ENCODE results near the gene RNF167.

RNF167 gene

DNA sequence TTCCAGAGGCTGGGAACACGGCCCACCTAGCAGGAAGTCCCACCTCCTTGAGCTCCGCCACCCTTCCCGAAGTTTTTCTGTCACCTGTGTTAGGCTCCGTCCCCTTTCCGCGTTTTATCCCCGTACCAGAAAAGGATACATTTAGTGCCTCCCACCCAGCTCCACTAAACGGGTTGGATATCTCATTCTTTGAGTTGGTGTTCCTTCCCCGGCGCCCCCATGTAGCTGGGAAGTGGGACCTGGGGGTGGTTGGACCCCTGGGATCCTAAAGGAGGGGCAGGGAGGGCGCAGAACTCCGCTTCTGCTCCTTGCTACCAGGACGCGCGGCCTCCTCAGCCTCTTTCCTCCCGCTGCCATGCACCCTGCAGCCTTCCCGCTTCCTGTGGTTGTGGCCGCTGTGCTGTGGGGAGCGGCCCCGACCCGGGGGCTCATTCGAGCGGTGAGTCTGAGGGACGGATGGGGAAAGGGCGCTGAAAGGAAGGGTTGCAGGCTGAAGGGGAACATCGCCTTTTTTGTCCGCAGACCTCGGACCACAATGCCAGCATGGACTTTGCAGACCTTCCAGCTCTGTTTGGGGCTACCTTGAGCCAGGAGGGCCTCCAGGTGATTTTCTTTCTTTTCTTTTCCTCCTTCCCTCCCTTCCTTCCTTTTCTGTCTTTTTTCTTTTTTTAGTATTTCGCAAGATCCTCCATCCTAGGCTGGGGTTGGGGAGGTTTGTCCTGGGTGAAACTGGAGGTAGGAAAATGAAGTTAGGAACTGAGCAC is 669 bp downstream of the RNF167 start:
- DNase-seq = no peak

DNA sequence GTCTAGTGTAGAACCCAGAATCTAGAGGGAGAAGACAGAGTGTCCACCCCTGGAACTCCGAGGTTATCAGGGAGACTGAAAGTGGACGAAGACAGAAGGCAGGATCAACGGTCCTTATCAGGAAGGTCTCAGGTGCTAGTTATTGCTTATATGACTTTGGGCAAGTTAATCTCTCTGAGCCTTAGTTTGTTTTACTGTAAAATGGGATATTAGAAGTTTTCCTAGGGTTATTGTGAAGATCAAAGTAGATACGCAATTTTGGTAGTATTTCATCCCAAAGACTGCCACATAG is 1.2 kb downstream of the RNF167 start:
- DNase-seq = no peak

- DNase-seq = no peak
Observed at GRCh38 chr17:4942760-4943508, 2.9 kb downstream of the RNF167 start.

DNA sequence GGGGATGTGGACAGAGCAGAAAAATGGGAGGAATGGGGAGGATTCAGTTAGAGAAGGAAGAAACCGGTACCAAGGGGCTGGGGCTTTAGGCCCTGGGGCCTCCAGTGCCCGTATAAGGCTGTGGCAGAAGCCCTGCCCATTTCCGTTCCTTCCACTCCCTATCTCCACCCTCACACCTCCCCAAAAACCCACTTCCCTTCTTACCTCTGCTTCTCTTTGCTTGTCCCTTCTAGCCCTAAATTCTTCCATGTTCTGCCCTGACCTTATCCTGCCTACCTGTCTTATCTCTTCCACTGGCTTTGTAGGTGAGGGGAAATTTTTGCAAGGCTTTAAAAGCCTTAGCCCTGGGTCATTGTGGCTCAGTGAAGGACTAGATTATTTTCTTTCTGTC is 4.1 kb downstream of the RNF167 start:
- no peak for DNase-seq

DNA sequence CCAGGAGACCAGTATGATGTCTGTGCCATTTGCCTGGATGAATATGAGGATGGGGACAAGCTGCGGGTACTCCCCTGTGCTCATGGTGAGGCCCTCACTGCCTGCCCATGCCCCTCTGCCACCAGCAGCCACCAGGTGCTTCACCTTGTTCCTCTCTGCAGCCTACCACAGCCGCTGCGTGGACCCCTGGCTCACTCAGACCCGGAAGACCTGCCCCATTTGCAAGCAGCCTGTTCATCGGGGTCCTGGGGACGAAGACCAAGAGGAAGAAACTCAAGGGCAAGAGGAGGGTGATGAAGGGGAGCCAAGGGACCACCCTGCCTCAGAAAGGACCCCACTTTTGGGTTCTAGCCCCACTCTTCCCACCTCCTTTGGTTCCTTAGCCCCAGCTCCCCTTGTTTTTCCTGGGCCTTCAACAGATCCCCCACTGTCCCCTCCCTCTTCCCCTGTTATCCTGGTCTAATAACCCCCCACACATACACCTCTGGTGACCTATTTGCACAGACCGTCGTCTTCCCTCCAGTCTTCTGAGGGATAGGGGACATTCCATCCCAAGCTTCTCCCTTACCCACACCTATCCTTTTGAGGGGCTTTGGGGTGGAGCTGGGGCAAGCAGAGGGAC is 4.6 kb downstream of the RNF167 start:
- DNase-seq = no peak

DNA sequence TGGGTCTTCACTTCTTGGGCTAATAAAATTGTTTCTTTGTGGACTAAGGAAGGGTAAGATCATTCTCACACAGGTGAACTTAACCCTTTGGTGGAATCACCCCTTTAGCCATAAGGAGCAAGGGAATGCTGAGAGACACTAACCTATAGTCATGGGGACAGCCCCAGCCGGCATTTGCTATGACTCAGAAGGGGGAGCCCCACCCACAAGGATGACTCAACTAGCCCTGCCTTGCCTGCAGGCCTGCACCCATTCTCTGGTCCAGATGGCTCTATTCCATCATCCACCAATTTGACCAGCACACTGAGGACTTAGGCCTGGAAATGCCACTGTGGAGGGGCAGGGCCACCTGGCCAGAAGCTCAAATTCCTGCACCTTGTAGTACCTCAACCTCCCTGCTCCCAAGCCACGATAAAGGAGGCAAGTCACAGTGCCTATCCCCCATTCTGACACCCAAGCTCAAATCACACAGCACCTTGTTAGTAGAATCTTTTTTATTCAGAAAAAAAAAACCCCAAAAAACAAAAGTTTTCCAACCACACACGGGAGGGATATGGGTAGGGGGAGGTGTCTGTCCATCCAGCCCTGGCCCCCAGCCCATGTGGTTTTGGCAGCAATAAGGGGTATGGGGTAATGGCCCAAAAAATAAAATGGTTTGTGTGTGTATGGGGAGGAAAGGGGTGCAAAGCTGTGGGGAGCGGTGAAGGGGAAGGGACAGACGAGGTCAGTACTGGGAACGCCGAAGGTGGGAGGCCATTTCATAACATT is 5.3 kb downstream of the RNF167 start:
- no peak for DNase-seq

GRCh38 chr17:4945944-4946280 is 5.8 kb downstream of the RNF167 start:
- no peak for DNase-seq

GRCh38 chr17:4946312-4946976 is 6.4 kb downstream of the RNF167 start:
- no peak for DNase-seq

GRCh38 chr17:4947010-4947410 is 6.9 kb downstream of the RNF167 start:
- no peak for DNase-seq

- DNase-seq = no peak
Observed at GRCh38 chr17:4947411-4948165, 7.5 kb downstream of the RNF167 start.

DNA sequence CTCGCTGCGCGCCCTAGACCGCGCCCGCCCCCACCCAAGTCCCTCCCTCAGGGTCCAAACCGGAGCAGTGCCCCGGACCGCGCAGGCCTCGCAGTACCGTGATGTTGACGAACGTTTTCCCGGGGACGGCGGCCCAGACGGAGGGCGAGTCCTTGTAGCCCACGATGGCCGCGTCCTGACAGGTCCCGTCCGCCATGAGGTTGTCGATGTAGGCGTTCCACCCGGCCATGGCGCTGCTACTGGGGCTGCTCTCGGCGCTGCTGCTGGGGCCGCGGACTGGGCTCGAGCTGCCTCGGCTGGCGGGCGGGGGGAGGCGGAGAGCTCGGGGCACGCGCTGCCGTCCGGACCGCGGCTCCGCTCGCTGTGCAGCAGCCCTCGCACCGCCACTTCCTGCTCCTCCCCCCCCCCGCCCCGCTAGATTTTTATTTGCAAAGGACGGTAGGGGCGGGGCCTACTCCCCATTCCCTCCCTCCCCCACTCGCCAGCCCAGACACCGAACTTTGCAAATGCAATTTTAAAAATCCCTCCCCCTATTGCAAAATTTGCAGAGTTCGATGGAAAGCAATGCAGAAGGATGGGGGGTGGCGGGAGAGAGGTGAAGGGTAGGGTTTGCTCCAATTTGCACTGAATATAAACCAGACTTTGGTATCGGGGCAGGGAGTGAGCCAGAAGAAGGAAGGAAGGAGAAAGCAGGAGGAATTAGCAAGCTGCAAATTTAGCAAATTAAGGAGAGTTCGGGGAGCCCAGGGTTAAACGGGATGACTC is 8.3 kb downstream of the RNF167 start, which contains the start of gene PFN1:
TSS of gene PFN1 (minus strand) at position 365 of the 765 bp plus-strand sequence. CDS start at position 229, 136 bp downstream.
- DNase-seq = peak; percentile 75 to 83

- DNase-seq = peak; percentile 77 to 84
Observed at GRCh38 chr17:4948931-4949320, 8.9 kb downstream of the RNF167 start.

DNA sequence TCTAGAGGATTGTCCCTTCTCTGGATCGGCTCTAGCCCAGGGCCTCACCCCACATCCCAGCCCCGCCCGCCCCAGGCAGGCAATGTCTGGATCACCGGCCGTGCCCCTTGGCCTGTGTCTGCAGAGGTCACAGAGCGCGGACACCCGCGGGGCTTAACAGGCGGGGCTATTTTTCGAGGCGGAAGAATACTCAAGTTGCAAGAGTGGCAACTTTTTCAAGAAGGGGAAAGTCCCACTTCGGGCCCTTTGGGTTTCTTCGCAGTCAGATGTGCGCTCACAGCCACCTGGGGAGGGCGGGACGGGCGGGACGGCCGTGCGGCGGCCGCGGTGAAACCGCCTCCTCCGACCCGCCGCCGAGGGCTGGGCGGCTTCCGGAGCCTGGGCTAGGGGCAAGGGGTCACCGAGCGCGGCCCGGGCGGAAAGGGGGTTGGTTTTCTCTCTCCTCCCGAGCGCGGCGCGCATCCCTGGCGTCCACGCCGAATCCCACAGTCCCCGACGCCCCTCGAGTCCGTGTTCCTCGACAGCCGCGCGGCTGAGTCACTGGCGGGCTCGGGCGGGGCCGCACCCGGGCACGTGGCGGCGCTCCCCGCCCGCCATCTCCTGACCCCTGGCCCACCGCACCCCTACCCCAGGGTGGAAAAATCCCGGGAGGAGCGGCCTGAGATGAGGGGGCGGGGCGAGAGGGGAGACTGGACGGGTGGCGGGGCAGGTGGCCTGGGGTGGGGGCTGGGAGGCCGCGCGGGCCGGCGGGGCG is 9.4 kb downstream of the RNF167 start:
- peak; percentile 26 to 65 for DNase-seq

DNA sequence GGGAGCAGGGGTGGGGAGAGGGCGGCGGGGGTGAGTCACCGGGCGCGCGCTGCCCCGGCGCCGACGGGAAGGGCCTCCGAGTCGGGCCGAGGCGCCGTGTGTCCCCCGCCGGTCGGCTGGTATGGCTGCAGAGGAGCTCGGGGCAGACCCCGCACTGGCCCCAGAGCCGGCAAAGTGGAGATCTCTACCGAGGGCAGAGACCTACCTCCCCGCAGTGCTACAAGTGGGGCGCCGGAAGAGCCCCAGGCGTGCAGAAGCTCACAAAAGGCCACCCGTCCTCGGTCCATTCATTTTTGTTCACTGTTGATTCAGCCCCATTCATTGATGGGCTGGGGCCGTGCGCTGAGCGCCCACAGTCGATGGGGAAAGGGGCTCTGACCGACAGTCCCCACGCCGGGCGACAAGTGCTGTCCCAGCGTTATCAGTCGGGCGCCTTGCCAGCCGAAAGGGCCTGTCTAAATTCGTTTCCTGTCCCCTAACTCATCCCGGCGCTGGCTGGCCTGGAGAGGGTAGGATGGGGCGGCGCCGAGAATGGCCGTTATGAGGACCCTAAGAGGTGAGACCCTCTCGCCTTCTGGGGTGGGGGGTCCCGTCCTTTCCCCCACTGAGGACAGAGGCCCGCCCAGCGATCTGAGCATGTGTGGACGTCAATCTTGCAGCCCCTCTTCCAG is 10.1 kb downstream of the RNF167 start:
- DNase-seq = no peak

DNA sequence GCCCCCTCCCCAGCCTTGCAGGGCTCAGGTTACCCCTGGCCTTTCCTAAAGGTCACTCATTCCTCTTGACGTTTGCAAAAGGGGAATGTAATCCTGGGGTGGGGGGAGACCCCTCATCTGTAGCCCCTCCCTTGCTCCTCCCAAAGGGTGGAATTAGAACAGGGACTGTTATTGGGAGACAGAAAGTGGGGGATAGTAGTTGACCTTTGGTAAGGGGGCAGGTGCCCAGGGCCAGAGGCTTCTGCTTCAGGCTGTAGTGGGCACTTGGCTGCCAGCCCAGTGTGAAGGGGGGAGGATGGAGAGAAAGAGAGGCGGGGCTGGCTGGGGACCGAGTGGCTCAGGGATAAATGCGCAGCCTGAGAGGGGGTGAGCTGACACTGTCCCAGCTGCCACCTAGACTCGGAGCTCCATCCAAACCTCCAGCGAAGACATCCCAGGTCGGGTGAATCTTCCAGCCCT is 10.7 kb downstream of the RNF167 start, which contains the start of gene ENO3:
TSS of gene ENO3 (plus strand) at position 374 of the 459 bp plus-strand sequence. CDS start 711 bp downstream, outside the sequence.
- DNase-seq = no peak

DNA sequence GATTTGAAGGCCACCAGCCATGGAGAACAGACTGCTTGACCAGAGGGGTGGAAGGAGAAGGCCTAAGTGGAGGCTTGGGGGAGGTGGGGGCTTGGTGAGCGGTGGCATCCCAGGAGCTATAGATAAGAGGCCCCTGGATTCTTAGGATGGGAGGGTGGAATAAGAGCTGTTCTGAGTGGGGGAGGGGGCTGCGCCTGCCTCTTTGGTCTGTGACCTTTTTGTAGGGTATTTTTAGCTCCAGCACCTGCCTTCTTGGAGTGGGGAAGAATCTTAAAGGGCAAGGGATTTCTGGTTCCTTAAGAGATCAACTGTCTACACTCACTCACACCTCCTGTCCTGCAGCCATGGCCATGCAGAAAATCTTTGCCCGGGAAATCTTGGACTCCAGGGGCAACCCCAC is 11.4 kb downstream of the RNF167 start:
- DNase-seq = no peak

- no peak for DNase-seq
Observed at GRCh38 chr17:4953451-4953961, 13.4 kb downstream of the RNF167 start.

DNA sequence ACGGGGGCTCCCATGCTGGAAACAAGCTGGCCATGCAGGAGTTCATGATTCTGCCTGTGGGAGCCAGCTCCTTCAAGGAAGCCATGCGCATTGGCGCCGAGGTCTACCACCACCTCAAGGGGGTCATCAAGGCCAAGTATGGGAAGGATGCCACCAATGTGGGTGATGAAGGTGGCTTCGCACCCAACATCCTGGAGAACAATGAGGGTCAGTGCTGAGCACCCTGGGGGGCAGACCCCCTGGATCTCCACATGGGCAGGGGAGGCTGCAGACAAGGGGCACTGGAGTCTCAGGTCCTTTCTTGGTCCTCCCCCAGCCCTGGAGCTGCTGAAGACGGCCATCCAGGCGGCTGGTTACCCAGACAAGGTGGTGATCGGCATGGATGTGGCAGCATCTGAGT is 15.0 kb downstream of the RNF167 start:
- no peak for DNase-seq

DNA sequence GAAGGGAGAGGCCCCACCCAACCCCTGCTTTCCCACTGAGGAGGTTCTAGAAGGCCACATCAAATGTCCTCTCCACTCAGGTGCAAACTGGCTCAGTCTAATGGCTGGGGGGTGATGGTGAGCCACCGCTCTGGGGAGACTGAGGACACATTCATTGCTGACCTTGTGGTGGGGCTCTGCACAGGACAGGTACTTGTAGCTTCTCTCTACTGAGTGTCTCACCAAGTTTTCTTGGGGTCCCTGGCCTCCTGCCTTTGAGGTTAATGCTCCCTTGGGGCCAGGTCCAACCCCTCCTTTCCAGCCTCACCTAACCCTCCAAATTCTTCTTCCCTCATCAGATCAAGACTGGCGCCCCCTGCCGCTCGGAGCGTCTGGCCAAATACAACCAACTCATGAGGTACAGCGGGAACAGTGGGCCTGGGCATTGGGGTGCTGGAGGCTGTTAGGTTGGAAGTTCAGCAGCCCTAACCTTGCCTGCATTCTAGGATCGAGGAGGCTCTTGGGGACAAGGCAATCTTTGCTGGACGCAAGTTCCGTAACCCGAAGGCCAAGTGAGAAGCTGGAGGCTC is 16.5 kb downstream of the RNF167 start:
- no peak for DNase-seq

All from hippocampal formation (tissue), 2 donors.